GM23338 (cell line): ENCODE results near the gene CELA2B.

ENCODE experiments used
- NANOG ChIP-seq: IDR thresholded peaks from 2 replicates; pipeline ENCODE4 v1.6.1; 2016; ENCODE audit warnings: antibody characterized with exemption, borderline replicate concordance
- TF ChIP-seq, protein P1 (sequence below), 2 experiments: fragments of 200-600 bp in 1 of 2; sonication (generic) in 1 of 2; conservative IDR thresholded peaks; 2 replicates each; pipeline versions ENCODE4 v1.5.1 to v1.6.1; 2016 to 2017; ENCODE audit warnings: antibody characterized with exemption in 2 of 2, low read depth in 2 of 2, mild to moderate bottlenecking in 2 of 2, moderate library complexity in 1 of 2

GRCh38 chr1:15513192-15513591 is 37.3 kb downstream of the CELA2B start:
- TF ChIP-seq, protein P1, sequence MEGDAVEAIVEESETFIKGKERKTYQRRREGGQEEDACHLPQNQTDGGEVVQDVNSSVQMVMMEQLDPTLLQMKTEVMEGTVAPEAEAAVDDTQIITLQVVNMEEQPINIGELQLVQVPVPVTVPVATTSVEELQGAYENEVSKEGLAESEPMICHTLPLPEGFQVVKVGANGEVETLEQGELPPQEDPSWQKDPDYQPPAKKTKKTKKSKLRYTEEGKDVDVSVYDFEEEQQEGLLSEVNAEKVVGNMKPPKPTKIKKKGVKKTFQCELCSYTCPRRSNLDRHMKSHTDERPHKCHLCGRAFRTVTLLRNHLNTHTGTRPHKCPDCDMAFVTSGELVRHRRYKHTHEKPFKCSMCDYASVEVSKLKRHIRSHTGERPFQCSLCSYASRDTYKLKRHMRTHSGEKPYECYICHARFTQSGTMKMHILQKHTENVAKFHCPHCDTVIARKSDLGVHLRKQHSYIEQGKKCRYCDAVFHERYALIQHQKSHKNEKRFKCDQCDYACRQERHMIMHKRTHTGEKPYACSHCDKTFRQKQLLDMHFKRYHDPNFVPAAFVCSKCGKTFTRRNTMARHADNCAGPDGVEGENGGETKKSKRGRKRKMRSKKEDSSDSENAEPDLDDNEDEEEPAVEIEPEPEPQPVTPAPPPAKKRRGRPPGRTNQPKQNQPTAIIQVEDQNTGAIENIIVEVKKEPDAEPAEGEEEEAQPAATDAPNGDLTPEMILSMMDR (conservative IDR thresholded peaks at IDR 0.05; ENCODE audit: low read depth in 2 of 2): no peak
- TF ChIP-seq NANOG: no peak
